HUDEP-2 (cell line): ENCODE results near the gene HOXA11.

ENCODE experiments used
- DNase-seq, 76 experiments: peaks; one replicate each; lab custom pipeline; 2025; ENCODE audit not compliant: unreplicated experiment in 76 of 76; lab: John Stamatoyannopoulos, UW

Gene HOXA11

DNA sequence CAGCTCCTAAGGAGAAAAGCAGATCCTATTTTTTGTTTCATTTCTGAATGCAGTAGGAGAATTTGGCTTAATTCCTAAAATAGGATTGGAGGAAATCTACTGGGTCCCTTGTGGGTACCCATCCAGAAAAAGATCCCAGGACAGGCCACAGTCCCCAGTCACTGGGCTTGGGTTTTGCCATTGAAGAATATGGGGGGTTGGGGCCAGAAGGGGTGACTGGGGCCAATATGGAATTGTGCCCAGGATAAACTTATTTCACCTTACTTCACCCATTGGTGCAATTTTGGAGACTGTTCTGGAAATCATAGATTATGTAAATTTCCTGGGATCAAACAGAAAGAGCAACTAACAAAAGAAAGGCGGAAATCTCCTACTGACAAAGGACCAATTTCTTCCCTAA lies 46.6 kb downstream of the HOXA11 start:
- DNase-seq, result no peak

DNA sequence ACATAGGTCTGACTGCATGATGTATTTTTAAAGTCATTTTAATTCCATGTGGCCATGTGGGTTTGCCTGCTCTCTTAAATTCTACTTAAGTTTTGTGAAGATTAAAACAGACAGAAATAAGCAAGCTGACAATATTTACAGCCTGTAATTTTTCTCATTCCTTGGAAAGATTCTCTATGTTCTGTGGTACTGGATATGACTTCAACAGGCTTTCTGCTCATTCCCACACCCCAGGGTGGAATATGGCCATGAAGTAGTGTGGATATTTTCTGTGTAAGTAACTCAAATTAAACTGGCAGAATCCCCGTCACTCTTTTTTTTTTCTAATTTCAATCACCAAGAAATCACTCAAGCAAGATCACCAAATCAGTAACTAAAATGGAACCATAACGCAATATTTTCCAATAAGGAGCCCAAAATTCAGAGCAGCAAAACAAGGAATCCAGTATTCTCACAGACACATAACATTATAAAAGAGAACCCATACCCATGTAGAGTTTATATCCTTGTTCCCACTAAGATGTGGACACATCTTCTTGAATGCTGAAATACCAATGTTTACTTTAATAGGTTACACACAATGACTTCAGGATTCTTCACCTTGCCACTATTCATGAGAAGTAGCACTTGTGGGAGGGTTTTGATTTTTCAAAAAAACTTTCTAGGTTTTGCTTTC lies 47.3 kb downstream of the HOXA11 start:
- no peak for DNase-seq

DNA sequence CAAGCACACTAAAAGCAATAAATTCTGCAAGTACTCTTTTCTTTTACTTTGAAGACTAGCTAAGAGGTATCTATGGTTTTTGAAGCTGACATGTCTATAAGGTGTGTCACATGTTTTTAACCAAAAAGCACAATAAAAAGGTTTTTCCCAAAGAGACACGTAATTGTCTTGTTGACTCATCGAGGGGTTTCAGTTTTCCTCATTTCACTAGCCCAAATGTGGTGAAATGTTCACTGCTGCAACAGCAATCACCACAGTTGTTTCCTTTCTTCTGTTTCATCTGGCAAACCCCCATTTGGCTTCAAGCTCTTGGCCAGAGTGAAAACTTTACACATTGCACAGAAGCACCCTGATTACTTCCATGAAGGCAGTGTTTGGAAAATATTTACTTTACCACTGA lies 50.6 kb downstream of the HOXA11 start:
- no peak for DNase-seq

DNA sequence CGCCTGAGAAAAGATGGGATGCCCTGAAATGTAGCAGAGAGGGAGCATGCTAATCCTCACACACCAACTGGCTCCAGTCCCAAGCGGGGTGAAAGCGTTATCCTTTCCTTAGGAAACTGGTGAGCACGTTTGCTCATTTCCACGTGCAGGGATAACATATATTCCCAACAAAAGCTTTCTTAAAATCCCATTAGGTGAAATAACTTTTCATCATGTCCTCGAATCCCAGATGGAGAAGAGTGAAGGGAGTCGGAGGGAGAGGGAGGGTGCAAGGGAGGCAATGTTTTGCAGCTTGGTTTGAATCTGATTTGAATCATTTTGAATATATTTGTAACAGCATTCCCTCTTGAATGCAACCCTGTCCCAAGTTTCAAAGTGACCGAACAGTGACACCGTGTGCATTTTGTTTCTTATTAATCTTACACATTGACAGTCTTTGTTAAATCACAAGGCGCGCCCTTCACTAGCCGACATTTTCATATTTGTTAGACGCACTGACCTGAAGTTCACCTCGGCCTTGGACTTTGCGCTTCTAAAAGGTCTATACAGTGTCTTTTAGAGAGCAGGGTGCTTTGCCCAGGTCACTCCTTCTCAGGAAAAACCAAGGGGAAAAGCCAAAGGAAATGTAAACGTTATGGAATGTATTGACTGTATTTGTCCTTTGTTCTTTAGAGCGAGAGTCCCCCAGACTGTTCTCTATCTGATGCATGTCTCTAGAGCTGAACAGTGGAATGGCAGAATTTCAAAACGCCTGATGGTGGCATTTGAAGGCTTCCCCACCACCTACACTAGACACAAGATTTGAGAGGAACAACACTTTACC lies 51.4 kb downstream of the HOXA11 start:
- DNase-seq, result no peak

DNA sequence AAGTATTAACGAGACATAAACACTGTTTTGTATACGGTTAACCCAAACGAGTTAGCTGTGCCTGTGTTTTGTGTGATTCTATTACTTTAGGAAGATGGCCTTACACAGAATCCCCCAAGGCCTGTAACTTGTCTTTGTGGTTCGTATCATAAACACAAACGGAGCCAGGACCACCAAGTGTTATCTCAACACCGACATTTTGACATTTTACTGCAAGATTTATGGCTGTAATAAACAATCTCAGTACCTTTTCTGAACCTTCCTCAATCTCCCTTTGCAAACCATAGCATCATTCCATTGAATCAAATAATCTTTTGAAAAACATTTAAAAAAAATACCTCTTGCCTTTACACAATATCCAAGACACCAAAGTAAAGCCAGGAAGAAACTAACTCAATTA lies 52.1 kb downstream of the HOXA11 start:
- no peak for DNase-seq

DNA sequence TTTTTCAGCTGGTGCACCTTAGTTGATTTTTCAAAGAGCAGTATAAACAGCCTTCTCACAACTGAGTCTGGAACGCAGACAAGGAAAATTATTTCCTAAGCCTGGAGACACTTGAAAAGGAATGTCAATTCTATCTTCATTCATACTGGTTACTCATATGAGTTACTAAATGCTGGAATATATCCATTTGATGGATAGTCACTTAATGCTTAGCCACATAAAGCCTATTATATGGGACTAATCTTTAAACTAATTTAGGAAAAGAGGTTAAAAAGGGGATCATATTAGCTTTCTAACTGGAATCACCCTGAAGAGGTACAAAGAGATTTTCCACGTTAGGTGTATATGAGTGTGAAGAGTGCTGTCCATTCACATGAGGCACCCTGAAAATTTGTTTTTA lies 52.8 kb downstream of the HOXA11 start:
- no peak for DNase-seq

DNA sequence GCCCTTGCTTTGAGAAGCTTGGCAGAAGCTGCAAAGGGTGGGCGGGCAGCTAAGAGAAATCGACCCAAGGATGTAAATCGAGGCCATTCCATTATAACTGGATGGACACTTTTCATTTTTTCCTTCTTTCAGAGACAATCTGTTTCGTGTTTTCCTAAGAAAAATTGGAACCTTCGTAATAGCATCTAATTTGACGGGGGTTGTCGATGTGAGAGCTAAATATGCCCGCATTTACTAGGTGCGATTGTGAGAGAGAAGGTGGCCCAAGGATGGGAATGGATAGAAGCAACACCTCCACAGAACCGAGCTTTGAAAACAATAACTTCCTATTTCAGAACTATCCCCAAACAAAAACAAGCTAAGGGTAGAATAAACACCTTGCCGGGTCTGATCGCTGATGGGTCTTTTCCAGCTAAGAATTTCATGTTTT lies 53.6 kb downstream of the HOXA11 start:
- DNase-seq, result no peak
